ENCODE results near the gene FUT2. TPM values are rescaled to one million over a fixed set of nuclear protein-coding genes. Genes with fewer than 3 reads are reported as not detected.
"Not testable (repeated sequence)": the region's sequence is repeated elsewhere in the genome, so short reads cannot be mapped to it uniquely, and the experiment has no call there.

The FUT2 gene
- total and polyA plus RNA-seq, 5 donors from 2014 or later: 0.10 to 0.67 TPM; not detected in 3

DNA sequence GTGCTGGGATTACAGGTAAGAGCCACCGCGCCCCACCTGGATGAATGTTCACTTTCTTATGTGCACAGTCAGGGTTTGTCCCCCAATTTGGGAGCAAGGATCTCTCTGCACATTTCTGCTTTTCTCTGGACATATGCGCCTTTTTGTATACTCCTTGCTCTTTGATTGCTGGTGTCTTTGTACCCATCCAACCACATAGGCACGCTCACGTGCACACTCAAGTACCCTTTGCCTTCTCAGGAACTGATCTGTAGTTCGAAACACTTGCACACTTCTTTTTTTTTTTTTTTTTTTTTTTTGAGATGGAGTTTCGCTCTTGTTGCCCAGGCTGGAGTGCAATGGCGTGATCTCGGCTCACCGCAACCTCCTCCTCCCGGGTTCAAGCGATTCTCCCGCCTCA, 22.3 kb downstream of the FUT2 start:
- H3K4me1 ChIP-seq (ENCODE audit: control insufficient read depth, insufficient read depth, low read length, poor library complexity, severe bottlenecking): peaks cover 26% of the 10 kb centered on the region
- H3K4me1 Mint-ChIP-seq: peaks cover 0 to 41% (median 16%) of the 10 kb centered on the region in 4 donors
- not testable (repeated sequence) for H3K9me3 Mint-ChIP-seq; ATAC-seq (ENCODE audit: low read depth in 2 of 2); H3K36me3 Mint-ChIP-seq; H3K4me3 ChIP-seq (ENCODE audit: low read depth, low read length); DNase-seq; H3K36me3 ChIP-seq (ENCODE audit: control insufficient read depth, insufficient read depth, low read length); H3K27me3 Mint-ChIP-seq; H3K9me3 ChIP-seq (ENCODE audit: control insufficient read depth in 2 of 2, low read length in 2 of 2); H3K27me3 ChIP-seq (ENCODE audit: control insufficient read depth, insufficient read depth, low read length); H3K4me3 Mint-ChIP-seq; H3K27ac Mint-ChIP-seq; H3K27ac ChIP-seq (ENCODE audit: insufficient read depth, low read length, poor library complexity, severe bottlenecking)

GRCh38 chr19:48718711-48719231, 23.0 kb downstream of the FUT2 start:
- peaks cover 19% of the 10 kb centered on the region for H3K4me1 ChIP-seq (ENCODE audit: control insufficient read depth, insufficient read depth, low read length, poor library complexity, severe bottlenecking)
- no peak for DNase-seq
- Mint-ChIP-seq H3K9me3 (peaks cover 0 to 2% (median 0%) of the 10 kb centered on the region in 7 donors), H3K4me1 (peaks cover 0 to 36% (median 15%) of the 10 kb centered on the region in 4 donors), H3K27ac (no peak overlapping the region), H3K36me3 (no peaks in the 10 kb centered on the region), H3K27me3 (no peaks in the 10 kb centered on the region), H3K4me3 (peak overlapping the region in 1 of 4 donors; percentile 47)
- ATAC-seq (ENCODE audit: low read depth in 2 of 2): no peak
- no peak overlapping the region for H3K4me3 ChIP-seq (ENCODE audit: low read depth, low read length)
- no peaks in the 10 kb centered on the region for H3K9me3 ChIP-seq (ENCODE audit: control insufficient read depth in 2 of 2, low read length in 2 of 2)
- no peaks in the 10 kb centered on the region for H3K36me3 ChIP-seq (ENCODE audit: control insufficient read depth, insufficient read depth, low read length)
- H3K27ac ChIP-seq (ENCODE audit: insufficient read depth, low read length, poor library complexity, severe bottlenecking): no peak overlapping the region
- H3K27me3 ChIP-seq (ENCODE audit: control insufficient read depth, insufficient read depth, low read length): no peaks in the 10 kb centered on the region

DNA sequence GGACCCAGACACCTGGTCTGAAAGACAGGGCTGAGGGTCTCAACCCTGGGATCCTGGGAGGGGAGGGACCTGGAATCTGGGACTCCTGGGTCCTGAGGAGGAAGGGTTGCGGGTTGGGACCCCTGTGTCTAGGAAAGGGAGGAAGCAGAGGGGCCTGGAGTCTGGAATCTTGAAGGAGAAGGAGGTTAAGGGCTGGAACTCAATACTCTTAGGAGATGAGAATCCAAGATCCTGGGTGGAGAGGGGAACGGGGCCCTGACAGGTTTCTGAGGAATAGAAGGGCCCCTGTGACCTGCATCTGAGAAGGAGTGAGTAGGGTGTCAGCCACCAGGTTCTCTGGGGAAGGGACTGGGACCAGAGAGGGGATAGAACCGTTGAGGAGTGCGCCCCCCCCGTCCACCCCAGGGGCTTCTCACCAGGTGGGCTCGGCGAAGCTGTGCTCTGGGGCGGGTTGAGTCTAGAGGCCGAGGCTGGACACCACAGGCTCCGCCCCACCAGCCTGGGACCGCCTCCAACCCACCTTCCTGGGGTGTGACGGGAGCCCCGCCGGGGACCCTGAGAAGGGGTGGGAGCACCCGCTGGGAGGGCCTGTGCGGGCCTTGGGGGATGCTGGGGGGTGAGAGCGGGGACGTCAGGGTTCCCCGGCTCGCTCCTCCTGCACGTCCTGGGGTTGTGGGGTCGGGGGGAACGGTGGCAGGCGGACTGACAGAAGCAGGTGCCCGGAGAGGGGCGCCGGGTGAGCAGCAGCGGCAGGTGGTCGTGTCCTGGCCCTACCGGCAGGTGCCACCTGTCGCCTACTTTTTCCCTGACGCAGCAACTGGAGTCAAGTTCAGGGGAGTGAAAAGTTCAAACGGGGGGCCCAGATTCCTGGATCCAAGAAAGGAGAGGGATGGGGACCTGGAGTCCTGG, 23.7 kb downstream of the FUT2 start, which contains the start of gene MAMSTR:
MAMSTR (minus strand) TSS at position 463 of the 909 bp plus-strand sequence. CDS start 694 bp downstream, outside the sequence.
- H3K9me3 Mint-ChIP-seq: peaks cover 0 to 1% (median 0%) of the 10 kb centered on the region in 7 donors
- Histone ChIP-seq H3K36me3 (ENCODE audit: control insufficient read depth, insufficient read depth, low read length) (no peaks in the 10 kb centered on the region), H3K4me3 (ENCODE audit: low read depth, low read length) (peak within 1 kb of the TSS; percentile 67), H3K27ac (ENCODE audit: insufficient read depth, low read length, poor library complexity, severe bottlenecking) (peak within 1 kb of the TSS; percentile 92), H3K4me1 (ENCODE audit: control insufficient read depth, insufficient read depth, low read length, poor library complexity, severe bottlenecking) (peaks cover 15% of the 10 kb centered on the region), H3K9me3 (ENCODE audit: control insufficient read depth in 2 of 2, low read length in 2 of 2) (no peaks in the 10 kb centered on the region), H3K27me3 (ENCODE audit: control insufficient read depth, insufficient read depth, low read length) (no peaks in the 10 kb centered on the region)
- H3K27me3 Mint-ChIP-seq: no peaks in the 10 kb centered on the region
- H3K4me1 Mint-ChIP-seq: peaks cover 0 to 30% (median 12%) of the 10 kb centered on the region in 4 donors
- peak within 1 kb of the TSS; percentile 90 to 98 (median 96) for H3K4me3 Mint-ChIP-seq
- no peak for DNase-seq
- no peak for ATAC-seq (ENCODE audit: low read depth in 2 of 2)
- peak within 1 kb of the TSS; percentile 98 to 100 (median 99) for H3K27ac Mint-ChIP-seq
- no peaks in the 10 kb centered on the region for H3K36me3 Mint-ChIP-seq

DNA sequence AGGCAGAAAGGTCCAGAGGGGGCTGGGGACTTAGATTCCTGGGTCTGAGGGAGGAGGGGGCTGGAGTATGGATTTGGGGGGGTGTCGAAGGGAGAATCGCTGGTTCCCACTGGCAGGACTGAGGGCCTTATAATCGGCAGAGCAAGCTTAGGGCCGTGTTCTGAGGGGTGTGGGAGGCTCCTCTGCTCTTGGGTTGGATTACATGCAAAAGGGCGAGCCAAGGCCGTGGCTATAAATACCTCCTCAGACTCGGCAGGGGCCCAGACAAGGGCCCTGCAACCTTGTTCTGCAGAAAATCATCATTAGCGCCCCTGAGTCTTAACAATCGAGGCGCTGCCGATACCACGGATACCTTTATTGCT, 24.5 kb downstream of the FUT2 start:
- peak overlapping the region; percentile 98 to 100 (median 99) for H3K27ac Mint-ChIP-seq
- H3K4me1 Mint-ChIP-seq: peaks cover 4 to 32% (median 16%) of the 10 kb centered on the region in 4 donors
- Histone ChIP-seq H3K27me3 (ENCODE audit: control insufficient read depth, insufficient read depth, low read length) (no peaks in the 10 kb centered on the region), H3K27ac (ENCODE audit: insufficient read depth, low read length, poor library complexity, severe bottlenecking) (peak overlapping the region; percentile 92), H3K4me1 (ENCODE audit: control insufficient read depth, insufficient read depth, low read length, poor library complexity, severe bottlenecking) (peaks cover 15% of the 10 kb centered on the region), H3K4me3 (ENCODE audit: low read depth, low read length) (no peak overlapping the region), H3K9me3 (ENCODE audit: control insufficient read depth in 2 of 2, low read length in 2 of 2) (no peaks in the 10 kb centered on the region), H3K36me3 (ENCODE audit: control insufficient read depth, insufficient read depth, low read length) (no peaks in the 10 kb centered on the region)
- DNase-seq (no peak), ATAC-seq (ENCODE audit: low read depth in 2 of 2) (peak in 1 of 2 donors; percentile 1)
- no peaks in the 10 kb centered on the region for H3K27me3 Mint-ChIP-seq
- peaks cover 3% of the 10 kb centered on the region for H3K36me3 Mint-ChIP-seq
- H3K4me3 Mint-ChIP-seq: peak overlapping the region; percentile 90 to 98 (median 96)
- H3K9me3 Mint-ChIP-seq: peaks cover 0 to 6% (median 3%) of the 10 kb centered on the region in 7 donors

GRCh38 chr19:48720613-48721296, 25.0 kb downstream of the FUT2 start:
- peaks cover 0 to 7% (median 4%) of the 10 kb centered on the region in 7 donors for H3K9me3 Mint-ChIP-seq

GRCh38 chr19:48722196-48722708, 26.5 kb downstream of the FUT2 start:
- peaks cover 19% of the 10 kb centered on the region for H3K4me1 ChIP-seq (ENCODE audit: control insufficient read depth, insufficient read depth, low read length, poor library complexity, severe bottlenecking)
- H3K4me1 Mint-ChIP-seq: peaks cover 14 to 37% (median 26%) of the 10 kb centered on the region in 4 donors
- DNase-seq (no peak), ATAC-seq (ENCODE audit: low read depth in 2 of 2) (no peak)
- H3K36me3 ChIP-seq (ENCODE audit: control insufficient read depth, insufficient read depth, low read length): no peaks in the 10 kb centered on the region
- no peak overlapping the region for H3K27ac Mint-ChIP-seq
- H3K36me3 Mint-ChIP-seq: peaks cover 12% of the 10 kb centered on the region
- H3K9me3 ChIP-seq (ENCODE audit: control insufficient read depth in 2 of 2, low read length in 2 of 2): no peaks in the 10 kb centered on the region
- no peak overlapping the region for H3K27ac ChIP-seq (ENCODE audit: insufficient read depth, low read length, poor library complexity, severe bottlenecking)
- no peaks in the 10 kb centered on the region for H3K27me3 Mint-ChIP-seq
- peak overlapping the region in 3 of 4 donors; percentile 29 to 69 (median 41) for H3K4me3 Mint-ChIP-seq
- H3K27me3 ChIP-seq (ENCODE audit: control insufficient read depth, insufficient read depth, low read length): no peaks in the 10 kb centered on the region
- peaks cover 3 to 13% (median 7%) of the 10 kb centered on the region in 7 donors for H3K9me3 Mint-ChIP-seq
- no peak overlapping the region for H3K4me3 ChIP-seq (ENCODE audit: low read depth, low read length)

More at GRCh38 chr19:48720613-48721296, 25.0 kb downstream of the FUT2 start:
- Histone ChIP-seq H3K4me1 (ENCODE audit: control insufficient read depth, insufficient read depth, low read length, poor library complexity, severe bottlenecking) (peaks cover 19% of the 10 kb centered on the region), H3K27me3 (ENCODE audit: control insufficient read depth, insufficient read depth, low read length) (no peaks in the 10 kb centered on the region), H3K4me3 (ENCODE audit: low read depth, low read length) (peak overlapping the region; percentile 67), H3K27ac (ENCODE audit: insufficient read depth, low read length, poor library complexity, severe bottlenecking) (peak overlapping the region; percentile 92), H3K9me3 (ENCODE audit: control insufficient read depth in 2 of 2, low read length in 2 of 2) (no peaks in the 10 kb centered on the region), H3K36me3 (ENCODE audit: control insufficient read depth, insufficient read depth, low read length) (no peaks in the 10 kb centered on the region)
- Mint-ChIP-seq H3K4me3 (peak overlapping the region; percentile 90 to 98 (median 96)), H3K36me3 (peaks cover 7% of the 10 kb centered on the region), H3K27me3 (no peaks in the 10 kb centered on the region), H3K27ac (peak overlapping the region; percentile 98 to 100 (median 99)), H3K4me1 (peaks cover 8 to 35% (median 20%) of the 10 kb centered on the region in 4 donors)
- DNase-seq (peak; percentile 83 to 97 (median 90)), ATAC-seq (ENCODE audit: low read depth in 2 of 2) (peak; percentile 86 to 87)
